Astrocyte (in vitro differentiated cells and primary cell): ENCODE results near the gene ZNF808. TPM values are rescaled to one million over a fixed set of nuclear protein-coding genes. Genes with fewer than 3 reads are reported as not detected.
"Not testable (repeated sequence)": the region's sequence is repeated elsewhere in the genome, so short reads cannot be mapped to it uniquely, and the experiment has no call there.

Experiments used
- DNase-seq: peaks from one replicate; pipeline ENCODE4 v3.0.0-alpha.2; 2010; ENCODE audit warnings: low read depth
- FAIRE-seq: peaks from 2 replicates; lab custom pipeline; 2011; peaks lifted over from hg19 to GRCh38; lab: Jason Lieb, UNC
- H2AFZ ChIP-seq: 2 replicates; pipeline ENCODE4 v1.6.0; 2012; ENCODE audit warnings: low read depth, low read length, inconsistent platforms
- H3K27ac ChIP-seq: 2 replicates; pipeline ENCODE4 v1.5.1; 2011; ENCODE audit warnings: low read depth, low read length, inconsistent platforms
- H3K27me3 ChIP-seq: 2 replicates; pipeline ENCODE4 v1.6.0; 2011; ENCODE audit warnings: low read length, inconsistent platforms; ENCODE audit not compliant: insufficient read depth
- H3K36me3 ChIP-seq: 2 replicates; pipeline ENCODE4 v1.5.1; 2011; ENCODE audit warnings: low read length, inconsistent platforms; ENCODE audit not compliant: insufficient read depth
- H3K4me1 ChIP-seq: 2 replicates; pipeline ENCODE4 v1.5.1; 2011; ENCODE audit warnings: low read length, inconsistent platforms; ENCODE audit not compliant: insufficient read depth
- H3K4me2 ChIP-seq: 2 replicates; pipeline ENCODE4 v1.6.0; 2012; ENCODE audit warnings: low read length, inconsistent platforms
- H3K4me3 ChIP-seq: 2 replicates; pipeline ENCODE4 v1.5.1; 2011; ENCODE audit warnings: low read depth, mild to moderate bottlenecking, low read length, inconsistent platforms; ENCODE audit not compliant: insufficient read depth
- H3K79me2 ChIP-seq: 2 replicates; pipeline ENCODE4 v1.6.0; 2012; ENCODE audit warnings: mild to moderate bottlenecking, low read length, inconsistent platforms; ENCODE audit not compliant: insufficient read depth
- H3K9ac ChIP-seq: 2 replicates; pipeline ENCODE4 v1.6.0; 2012; ENCODE audit warnings: mild to moderate bottlenecking, low read length, inconsistent platforms
- H3K9me3 ChIP-seq: 2 replicates; pipeline ENCODE4 v1.5.1; 2012; ENCODE audit warnings: low read depth, mild to moderate bottlenecking, low read length, inconsistent platforms; ENCODE audit not compliant: insufficient read depth
- H4K20me1 ChIP-seq: 2 replicates; pipeline ENCODE4 v1.6.0; 2012; ENCODE audit warnings: low read length, inconsistent platforms; ENCODE audit not compliant: insufficient read depth
- H3K27ac Mint-ChIP-seq: one replicate; pipeline ENCODE4 v1.8.0; 2021; ENCODE audit warnings: mild to moderate bottlenecking, mixed read lengths; ENCODE audit not compliant: unreplicated experiment
- H3K27me3 Mint-ChIP-seq: one replicate; pipeline ENCODE4 v1.8.0; 2021; ENCODE audit warnings: low read depth, mixed read lengths; ENCODE audit not compliant: unreplicated experiment
- H3K36me3 Mint-ChIP-seq: one replicate; pipeline ENCODE4 v1.8.0; 2021; ENCODE audit warnings: low read depth, mixed read lengths; ENCODE audit not compliant: unreplicated experiment
- H3K4me1 Mint-ChIP-seq: one replicate; pipeline ENCODE4 v1.8.0; 2021; ENCODE audit warnings: low read depth, mixed read lengths; ENCODE audit not compliant: unreplicated experiment
- H3K4me3 Mint-ChIP-seq: one replicate; pipeline ENCODE4 v1.8.0; 2021; ENCODE audit warnings: mild to moderate bottlenecking, moderate library complexity, mixed read lengths; ENCODE audit not compliant: unreplicated experiment
- H3K9me3 Mint-ChIP-seq: one replicate; pipeline ENCODE4 v1.8.0; 2021; ENCODE audit warnings: mild to moderate bottlenecking, mixed read lengths; ENCODE audit not compliant: unreplicated experiment
- EZH2 ChIP-seq: IDR thresholded peaks from 2 replicates; pipeline ENCODE4 v1.6.1; 2012; ENCODE audit warnings: mild to moderate bottlenecking, low read length, inconsistent platforms; ENCODE audit not compliant: insufficient read depth
- total RNA-seq: library from RNA; stranded (reverse); gene quantifications from 2 replicates; pipeline ENCODE4 v1.2.1, GENCODE V29; 2021
- TF ChIP-seq, protein P1 (sequence below): IDR thresholded peaks from 2 replicates; pipeline ENCODE4 v1.5.1; 2011; ENCODE audit warnings: low read depth, mild to moderate bottlenecking, inconsistent platforms, low read length, moderate library complexity; ENCODE audit not compliant: insufficient read depth

Gene ZNF808
- total RNA-seq, 1 donor from 2014 or later, result 18.0 TPM

DNA sequence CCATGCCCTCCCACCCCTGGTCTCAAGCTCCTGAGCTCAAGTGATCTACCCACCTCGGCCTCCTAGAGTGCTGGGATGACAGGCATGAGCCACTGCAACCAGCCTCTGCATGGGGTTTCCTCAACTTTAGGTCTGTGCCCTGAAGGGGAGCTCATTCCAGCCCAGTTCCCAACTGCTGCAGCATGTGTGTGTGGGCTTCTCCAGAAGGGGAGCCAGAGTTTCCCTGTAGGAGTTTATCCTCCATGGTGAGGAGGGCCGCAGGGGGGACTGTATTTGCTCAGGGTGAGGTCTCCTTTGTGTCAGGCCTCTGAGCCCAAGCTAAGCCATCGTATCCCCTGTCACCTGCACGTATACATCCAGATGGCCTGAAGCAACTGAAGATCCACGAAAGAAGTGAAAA lies 11.3 kb upstream of the ZNF808 start:
- peaks cover 4% of the 10 kb centered on the region for H3K4me1 Mint-ChIP-seq

GRCh38 chr19:52518646-52519045 lies 8.8 kb upstream of the ZNF808 start:
- H3K4me3 ChIP-seq, result no peak overlapping the region
- H3K4me2 ChIP-seq, result no peak overlapping the region
- Mint-ChIP-seq H3K4me3 (no peak overlapping the region), H3K9me3 (peaks cover 58% of the 10 kb centered on the region), H3K4me1 (peaks cover 4% of the 10 kb centered on the region), H3K27ac (no peak overlapping the region), H3K36me3 (peaks cover 5% of the 10 kb centered on the region), H3K27me3 (no peaks in the 10 kb centered on the region)
- no peaks in the 10 kb centered on the region for H3K79me2 ChIP-seq
- DNase-seq (no peak), FAIRE-seq (no peak)
- no peaks in the 10 kb centered on the region for H3K36me3 ChIP-seq
- H2AFZ ChIP-seq, result no peak overlapping the region
- peaks cover 6% of the 10 kb centered on the region for H3K9me3 ChIP-seq
- H3K27ac ChIP-seq, result no peak overlapping the region
- H3K27me3 ChIP-seq, result no peaks in the 10 kb centered on the region
- TF ChIP-seq, protein P1, sequence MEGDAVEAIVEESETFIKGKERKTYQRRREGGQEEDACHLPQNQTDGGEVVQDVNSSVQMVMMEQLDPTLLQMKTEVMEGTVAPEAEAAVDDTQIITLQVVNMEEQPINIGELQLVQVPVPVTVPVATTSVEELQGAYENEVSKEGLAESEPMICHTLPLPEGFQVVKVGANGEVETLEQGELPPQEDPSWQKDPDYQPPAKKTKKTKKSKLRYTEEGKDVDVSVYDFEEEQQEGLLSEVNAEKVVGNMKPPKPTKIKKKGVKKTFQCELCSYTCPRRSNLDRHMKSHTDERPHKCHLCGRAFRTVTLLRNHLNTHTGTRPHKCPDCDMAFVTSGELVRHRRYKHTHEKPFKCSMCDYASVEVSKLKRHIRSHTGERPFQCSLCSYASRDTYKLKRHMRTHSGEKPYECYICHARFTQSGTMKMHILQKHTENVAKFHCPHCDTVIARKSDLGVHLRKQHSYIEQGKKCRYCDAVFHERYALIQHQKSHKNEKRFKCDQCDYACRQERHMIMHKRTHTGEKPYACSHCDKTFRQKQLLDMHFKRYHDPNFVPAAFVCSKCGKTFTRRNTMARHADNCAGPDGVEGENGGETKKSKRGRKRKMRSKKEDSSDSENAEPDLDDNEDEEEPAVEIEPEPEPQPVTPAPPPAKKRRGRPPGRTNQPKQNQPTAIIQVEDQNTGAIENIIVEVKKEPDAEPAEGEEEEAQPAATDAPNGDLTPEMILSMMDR, result no peak
- TF ChIP-seq EZH2, result no peak
- no peaks in the 10 kb centered on the region for H4K20me1 ChIP-seq
- no peak overlapping the region for H3K9ac ChIP-seq
- no peaks in the 10 kb centered on the region for H3K4me1 ChIP-seq

More for the DNA sequence above, 11.3 kb upstream of the ZNF808 start:
- Histone ChIP-seq H3K4me2 (no peak overlapping the region), H3K9ac (no peak overlapping the region), H3K27me3 (no peaks in the 10 kb centered on the region), H4K20me1 (no peaks in the 10 kb centered on the region), H3K9me3 (peaks cover 11% of the 10 kb centered on the region), H3K4me1 (no peaks in the 10 kb centered on the region), H3K79me2 (no peaks in the 10 kb centered on the region), H3K36me3 (peaks cover 3% of the 10 kb centered on the region), H3K27ac (no peak overlapping the region), H3K4me3 (no peak overlapping the region), H2AFZ (no peak overlapping the region)
- H3K36me3 Mint-ChIP-seq, result peaks cover 3% of the 10 kb centered on the region
- H3K4me3 Mint-ChIP-seq, result no peak overlapping the region
- H3K27ac Mint-ChIP-seq, result no peak overlapping the region
- no peaks in the 10 kb centered on the region for H3K27me3 Mint-ChIP-seq
- FAIRE-seq, result no peak
- peaks cover 52% of the 10 kb centered on the region for H3K9me3 Mint-ChIP-seq
- DNase-seq, result no peak
- TF ChIP-seq EZH2, result no peak
- TF ChIP-seq, protein P1, result no peak

DNA sequence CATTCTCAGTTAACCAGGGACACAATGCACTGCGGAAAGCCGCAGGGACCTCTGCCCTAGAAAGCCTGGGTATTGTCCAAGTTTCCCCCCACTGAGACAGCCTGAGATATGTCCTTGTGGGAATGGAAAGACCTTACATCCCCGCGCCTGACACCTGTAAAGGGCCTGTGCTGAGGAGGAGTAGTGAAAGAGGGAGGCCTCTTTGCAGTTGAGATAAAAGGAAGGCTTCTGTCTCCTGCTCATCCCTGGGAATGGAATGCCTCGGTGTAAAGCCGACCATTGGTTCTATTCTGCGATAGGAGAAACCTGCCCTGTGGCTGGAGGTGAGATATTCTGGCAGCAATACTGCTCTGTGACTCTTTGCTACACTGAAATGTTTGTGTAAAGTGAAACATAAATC lies 8.3 kb upstream of the ZNF808 start:
- H2AFZ ChIP-seq, DNase-seq, H3K36me3 ChIP-seq, H3K9ac ChIP-seq, FAIRE-seq, H3K79me2 ChIP-seq, H3K4me3 ChIP-seq, H3K27me3 ChIP-seq, H3K4me1 ChIP-seq, H3K27ac ChIP-seq, H3K9me3 ChIP-seq, H3K36me3 Mint-ChIP-seq, H3K4me2 ChIP-seq, H3K27ac Mint-ChIP-seq, H3K4me3 Mint-ChIP-seq, H3K4me1 Mint-ChIP-seq, H4K20me1 ChIP-seq, H3K27me3 Mint-ChIP-seq: not testable (repeated sequence)
- H3K9me3 Mint-ChIP-seq, result peaks cover 53% of the 10 kb centered on the region
